Stimulated activated CD8-positive, alpha-beta memory T cell treated with anti-CD3 and anti-CD28 coated beads, Interleukin-2, amount 100 ng/mL, for 1 hour (primary cell): Measurements from ENCODE around the gene STXBP1.

ENCODE experiments used
- DNase-seq, 2 donors: peaks; one replicate each; pipeline ENCODE4 v3.0.0-alpha.2; 2020; ENCODE audit warnings: low read depth in 2 of 2

Gene STXBP1

DNA sequence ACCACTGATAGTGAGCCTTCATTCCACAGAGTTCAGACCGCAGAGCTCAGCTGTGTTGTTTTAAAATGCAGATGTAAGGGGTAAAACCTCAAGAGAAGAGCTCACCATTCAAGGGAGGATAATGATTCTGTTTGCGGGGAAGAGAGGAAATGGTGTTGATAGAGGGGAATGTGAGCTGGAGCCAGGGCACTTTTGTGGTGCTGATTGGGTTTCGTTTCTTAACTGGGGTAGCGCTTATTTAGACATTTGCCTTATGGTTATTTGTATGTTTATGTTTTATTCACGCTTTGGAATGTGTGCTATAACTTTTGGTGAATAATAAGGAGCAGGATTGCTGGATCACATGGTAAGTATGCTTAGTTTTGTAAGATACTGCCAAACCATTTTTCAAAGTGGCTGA is 42.5 kb downstream of the STXBP1 start:
- no peak for DNase-seq

DNA sequence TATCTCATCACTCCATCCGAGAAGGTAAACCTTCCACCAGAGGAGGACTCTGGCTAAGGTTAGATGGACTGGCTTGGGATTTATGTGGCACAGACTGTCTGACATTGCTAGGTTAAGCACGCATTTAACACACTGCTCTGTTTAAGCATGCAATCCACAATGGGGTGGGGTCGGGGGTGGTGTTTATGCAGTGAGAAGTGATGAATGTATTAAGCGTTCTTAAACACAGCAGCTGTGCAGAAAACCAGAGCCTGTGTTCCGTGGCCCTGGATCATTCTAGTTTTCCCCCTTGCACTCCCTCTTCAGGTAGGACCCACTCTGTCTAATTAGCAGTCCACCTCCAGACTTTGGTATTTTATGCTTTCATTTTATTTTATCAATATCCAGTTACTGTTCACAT is 46.4 kb downstream of the STXBP1 start:
- DNase-seq: no peak

DNA sequence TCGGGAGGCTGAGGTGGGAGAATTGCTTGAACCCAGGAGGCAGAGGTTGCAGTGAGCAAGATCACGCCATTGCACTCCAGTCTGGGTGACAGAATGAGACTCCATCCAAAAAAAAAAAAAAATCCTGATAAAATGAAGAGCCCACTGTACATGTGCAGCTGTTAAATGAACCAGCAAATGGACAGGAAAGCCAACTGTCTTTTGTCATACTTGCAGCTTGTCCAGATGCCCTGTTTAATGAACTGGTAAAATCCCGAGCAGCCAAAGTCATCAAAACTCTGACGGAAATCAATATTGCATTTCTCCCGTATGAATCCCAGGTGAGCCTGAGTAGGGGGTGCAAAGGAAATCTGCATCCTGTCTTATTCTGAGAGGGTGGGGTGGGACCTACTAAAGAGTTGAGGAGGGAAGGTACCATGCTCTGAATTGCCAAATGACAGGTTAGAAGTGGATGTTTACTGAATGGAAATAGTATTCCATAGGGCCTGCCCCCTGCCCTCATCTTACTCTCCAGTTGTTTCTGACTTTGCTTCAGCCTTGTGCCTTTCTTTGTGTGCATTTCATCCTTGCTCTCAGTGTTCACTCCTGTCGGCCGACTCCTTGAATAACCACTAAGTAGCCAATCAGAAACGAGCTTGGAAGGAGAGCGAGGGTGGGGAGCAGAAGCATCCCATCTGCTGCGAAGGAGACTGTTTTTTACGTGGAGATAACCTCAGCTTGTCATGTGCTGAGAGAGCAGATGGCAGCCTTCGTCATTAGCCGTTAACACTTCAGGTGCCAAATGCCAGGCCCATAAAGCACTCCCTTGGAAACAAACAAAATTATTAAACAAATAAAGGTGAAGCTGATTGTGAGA is 49.0 kb downstream of the STXBP1 start:
- DNase-seq: no peak

DNA sequence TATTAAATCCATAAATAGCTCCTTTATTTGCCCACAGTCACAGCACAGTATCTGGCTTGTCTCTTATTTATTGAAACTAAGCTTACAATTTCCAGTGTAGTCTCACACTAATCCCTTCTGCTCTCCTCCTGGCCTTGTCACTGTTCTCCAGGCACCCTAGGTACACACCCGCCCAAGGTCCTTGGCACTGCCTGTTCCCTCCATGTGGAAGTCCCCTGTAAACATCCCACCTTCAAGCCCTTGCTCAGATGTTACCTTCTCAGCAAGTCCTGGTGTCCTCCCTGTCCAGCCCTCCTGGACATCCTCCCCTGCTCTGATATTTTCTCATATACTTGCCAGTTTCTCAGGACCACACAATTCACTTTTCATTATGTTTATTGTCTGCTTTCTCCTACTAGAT is 50.5 kb downstream of the STXBP1 start:
- DNase-seq: no peak

DNA sequence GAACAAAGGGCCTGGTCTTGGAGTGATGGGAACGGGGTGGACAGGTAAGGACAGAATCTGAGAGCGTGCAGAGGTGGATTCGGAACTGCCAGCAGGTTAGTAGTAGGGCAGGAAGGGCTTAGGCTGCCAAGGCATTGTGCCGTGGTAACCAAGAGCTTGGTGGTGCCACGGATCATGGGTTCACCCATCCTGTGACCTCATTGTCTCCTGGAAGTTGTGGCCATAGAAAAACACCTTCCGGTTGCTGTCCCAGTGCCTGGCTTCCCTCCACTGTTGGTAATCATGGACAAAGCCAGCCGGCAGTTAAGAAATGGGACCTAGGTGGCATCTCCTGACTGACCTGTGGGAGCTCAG is 52.2 kb downstream of the STXBP1 start:
- DNase-seq: no peak

DNA sequence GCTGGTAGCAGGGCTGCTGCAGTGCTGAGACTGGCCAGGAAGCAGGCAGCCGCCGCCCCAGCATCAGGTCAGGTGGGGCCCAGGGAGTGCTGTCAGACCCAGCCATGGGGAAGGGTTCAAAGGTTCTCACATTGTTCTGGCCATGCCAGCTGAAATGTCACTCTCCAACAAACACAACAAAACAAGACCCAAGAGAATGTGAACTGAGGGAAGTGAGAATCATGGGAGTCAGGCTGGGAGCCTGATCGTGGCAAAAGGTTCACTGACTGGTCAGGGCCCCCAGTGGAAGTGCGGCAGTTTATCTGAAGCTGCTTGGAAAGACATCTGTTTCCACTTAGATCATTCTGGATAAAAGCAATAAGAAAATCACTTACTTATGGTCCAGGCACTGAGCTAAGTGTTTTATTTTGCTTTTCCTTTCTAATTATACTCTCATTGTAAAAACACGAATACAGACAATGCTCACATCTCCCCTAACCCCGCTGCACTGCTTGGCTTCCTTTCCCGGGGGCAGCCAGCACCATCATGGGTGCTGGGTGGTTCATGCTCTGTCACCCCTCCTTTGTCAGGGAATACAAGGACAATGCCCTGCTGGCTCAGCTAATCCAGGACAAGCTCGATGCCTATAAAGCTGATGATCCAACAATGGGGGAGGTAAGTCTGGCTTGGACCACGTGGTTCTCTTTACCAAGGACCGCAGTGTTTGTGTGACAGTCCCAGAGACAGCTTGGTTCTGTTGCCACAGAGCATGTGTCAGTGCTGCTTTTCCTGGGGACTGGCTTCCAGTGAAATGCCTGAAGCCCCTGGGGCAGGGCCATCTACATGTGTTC is 52.8 kb downstream of the STXBP1 start:
- no peak for DNase-seq

DNA sequence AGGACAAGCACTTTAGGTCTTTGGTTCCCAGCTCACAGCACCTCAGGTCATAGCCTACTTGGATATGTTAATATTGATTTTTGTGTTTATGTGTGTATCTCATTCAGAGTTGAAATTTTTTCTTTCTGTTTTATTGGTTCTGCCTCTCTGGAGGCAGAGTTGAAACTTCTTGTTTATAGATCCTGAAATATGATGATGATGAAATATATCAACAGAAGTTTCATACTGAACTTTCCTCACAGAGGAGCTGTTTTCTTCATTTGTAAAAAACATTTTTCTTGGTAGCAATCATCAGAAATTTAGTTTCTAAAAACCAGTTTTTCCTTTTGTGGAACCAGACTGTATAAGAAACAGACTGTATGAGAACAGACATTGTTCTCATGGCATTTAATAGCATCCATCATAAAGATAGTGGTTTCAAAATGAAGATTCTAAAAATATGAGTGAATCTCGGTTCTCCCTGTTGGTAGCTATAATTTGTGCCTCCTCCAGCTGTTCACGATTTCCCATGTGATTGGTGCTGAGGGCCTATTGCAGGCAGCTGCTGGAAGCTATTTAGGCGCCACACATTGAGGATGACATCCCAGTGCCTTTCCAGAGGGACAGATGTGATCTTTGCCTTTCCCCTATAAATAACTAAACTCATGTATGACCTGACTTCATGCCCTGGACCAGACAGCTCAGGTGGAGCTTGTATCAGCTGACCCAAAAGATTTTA is 55.2 kb downstream of the STXBP1 start:
- no peak for DNase-seq

DNA sequence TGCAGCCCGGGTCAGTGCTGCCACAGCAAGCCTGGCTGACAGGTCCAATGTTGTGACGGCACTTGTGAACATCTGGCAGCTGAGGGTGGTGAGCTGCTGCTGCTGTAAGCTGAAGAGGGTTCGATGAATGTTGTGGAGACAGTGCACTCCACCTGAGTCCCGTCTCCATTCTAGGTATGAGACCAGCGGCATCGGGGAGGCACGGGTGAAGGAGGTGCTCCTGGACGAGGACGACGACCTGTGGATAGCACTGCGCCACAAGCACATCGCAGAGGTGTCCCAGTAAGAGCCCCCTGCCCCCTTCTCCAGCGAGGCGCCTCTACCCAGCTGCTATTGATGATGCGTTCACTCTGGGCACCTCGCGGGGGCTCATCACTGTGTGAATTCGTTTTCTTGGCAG is 55.8 kb downstream of the STXBP1 start:
- no peak for DNase-seq

DNA sequence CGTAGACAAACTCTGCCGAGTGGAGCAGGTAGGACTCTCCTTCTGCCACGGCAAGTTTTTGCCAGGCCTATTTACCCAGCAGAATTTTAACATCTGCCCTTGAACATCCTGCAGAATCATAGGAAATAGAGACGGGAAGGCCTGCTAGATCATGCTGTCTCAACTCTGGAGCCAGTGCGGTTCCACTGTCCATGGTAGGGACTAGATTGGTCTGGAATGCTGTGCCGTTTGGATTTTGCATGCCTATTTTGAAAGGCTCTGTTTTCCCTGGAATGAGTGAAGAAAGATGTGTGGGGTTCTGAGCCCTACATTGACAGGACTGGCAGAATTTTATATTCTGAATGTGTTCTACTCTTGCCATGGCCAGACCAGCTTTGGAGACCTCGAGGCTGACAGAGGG is 61.2 kb downstream of the STXBP1 start:
- no peak for DNase-seq

DNA sequence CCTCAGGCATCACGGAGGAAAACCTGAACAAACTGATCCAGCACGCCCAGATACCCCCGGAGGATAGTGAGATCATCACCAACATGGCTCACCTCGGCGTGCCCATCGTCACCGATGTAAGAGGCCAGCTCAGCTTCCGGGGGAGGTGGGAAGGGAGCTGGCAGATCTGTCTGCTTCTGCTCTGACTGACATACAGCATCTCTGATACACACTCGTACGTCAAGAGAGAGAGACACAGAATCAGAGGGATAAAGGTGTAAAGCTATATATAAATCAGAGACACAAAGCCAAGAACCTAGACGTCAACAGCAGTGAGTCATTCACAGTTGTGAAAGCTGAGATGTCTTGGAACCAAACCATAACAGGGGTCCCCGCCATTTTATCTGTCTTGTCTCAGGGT is 64.6 kb downstream of the STXBP1 start:
- no peak for DNase-seq

DNA sequence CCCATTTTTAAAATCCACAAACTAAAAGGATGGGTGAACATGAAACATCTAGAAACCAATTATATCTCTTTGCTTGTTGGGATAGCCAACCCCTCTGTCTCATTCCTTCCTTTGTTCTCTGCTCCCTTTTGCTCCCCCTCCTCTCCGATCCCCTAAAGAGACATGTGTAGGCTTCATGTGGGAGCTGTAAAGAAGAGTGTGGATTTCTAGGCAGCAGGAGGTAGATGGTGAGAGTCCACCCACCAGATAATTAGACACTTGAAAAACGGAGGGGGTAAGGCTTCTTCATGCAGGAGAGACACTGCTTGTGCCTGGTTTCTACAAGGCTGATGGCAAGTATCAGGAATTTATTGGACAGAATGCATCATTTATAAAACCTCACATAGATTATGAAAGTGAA is 67.4 kb downstream of the STXBP1 start:
- no peak for DNase-seq

DNA sequence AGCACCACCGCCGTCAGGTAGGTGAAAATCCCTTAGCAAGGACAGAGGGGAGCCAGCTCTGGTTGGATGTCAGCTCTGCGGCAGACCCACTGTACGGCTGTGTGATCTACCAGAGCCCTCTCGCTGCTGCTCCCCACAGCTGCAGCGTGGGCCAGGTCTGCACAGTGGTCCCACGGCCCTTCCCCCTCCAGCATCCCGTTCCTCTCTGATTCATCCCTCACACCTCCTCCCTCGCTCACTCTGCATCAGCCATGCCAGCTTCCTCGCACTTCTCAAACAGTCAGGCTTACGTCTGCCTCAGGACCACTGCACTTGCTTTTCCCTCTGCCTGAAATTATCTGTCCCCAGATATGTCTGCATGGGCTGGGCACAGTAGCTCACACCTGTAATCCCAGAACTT is 68.1 kb downstream of the STXBP1 start:
- DNase-seq: no peak

DNA sequence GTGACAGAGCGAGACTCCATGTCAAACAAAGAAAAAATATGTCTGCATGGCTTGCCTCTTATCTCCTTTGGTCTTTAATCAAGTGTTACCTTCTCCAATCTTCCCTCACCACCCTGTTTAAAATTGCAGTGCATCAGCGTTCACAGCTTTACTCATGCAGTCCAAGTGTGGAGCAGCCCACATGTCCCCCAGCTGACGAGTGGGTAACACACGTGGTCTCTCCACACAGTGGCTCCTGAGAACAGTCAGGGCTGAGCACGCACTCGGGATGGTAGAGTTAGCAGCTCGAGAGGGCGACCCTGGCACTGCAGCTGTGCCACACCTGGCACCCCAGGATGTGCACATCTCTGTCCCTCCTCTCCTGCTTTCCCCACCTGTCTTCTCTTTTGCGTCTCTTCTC is 68.8 kb downstream of the STXBP1 start:
- DNase-seq: no peak

DNA sequence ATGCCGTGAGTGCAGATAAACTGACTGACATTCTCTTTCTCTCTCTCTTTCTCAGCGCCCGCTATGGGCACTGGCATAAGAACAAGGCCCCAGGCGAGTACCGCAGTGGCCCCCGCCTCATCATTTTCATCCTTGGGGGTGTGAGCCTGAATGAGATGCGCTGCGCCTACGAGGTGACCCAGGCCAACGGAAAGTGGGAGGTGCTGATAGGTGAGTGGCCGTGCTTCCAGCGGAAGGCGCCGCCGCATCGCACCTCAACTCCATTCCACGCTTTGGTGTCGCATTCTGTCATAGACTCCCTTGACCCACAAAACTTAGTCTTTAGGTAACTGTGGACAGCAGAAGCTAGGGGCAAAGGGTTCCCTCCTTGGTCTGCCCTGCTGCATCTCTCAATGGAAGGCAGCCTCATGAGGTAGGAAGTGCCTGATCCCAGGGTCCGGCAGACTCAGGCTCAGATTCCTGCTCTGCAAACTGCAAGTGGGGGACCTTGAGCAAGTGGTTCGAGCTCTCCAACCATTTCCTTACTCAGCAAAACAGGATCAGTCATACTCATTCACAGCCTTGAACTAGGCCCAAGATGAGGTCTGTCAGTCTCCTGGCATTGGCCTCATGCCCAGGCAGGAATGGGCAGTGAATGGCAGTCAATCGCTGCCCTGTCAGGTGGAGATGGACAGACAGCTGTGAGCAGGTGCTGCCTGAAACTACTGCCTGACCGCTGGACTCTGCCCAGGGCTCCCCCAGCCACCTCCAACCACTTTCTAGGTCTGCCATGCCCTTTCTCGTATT is 70.5 kb downstream of the STXBP1 start:
- no peak for DNase-seq

DNA sequence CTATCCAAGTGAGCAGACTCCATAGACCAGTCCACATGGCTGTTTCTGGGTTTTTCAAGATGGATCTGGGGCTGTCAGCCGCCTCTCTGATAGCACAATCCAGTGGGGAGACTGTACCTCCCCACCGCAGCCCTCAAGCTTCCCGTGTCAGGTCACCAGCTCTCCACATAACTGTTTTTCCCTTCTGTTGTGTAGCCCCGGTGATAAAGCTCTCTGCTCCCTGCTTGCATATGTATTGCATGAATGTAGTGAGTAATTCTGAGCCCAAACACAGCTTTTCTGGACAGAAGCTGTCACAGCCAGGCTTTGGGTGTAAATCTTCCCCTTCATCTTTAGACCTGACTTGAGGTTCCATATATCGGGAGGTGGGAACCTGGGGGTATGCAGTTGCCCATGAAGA is 71.6 kb downstream of the STXBP1 start:
- DNase-seq: no peak

DNA sequence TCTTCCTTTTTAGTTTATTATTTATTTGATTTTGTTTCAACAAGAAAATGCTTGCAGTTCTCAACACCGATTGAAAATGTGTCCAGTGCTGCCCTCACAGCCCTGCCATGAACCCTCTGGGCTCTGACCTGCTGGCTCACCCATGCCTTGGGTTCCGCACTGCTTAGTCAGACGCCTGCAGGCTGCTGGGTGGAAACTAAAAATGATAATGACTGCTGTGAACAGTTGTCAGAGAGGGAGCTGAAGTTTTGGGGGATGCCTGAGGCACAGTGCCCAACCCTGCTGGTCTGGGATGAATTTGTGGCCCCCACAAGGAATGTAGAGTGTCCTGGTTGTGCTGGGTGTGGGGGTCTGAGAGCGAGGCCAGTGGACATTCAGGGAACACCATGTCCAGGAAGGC is 72.5 kb downstream of the STXBP1 start:
- no peak for DNase-seq

DNA sequence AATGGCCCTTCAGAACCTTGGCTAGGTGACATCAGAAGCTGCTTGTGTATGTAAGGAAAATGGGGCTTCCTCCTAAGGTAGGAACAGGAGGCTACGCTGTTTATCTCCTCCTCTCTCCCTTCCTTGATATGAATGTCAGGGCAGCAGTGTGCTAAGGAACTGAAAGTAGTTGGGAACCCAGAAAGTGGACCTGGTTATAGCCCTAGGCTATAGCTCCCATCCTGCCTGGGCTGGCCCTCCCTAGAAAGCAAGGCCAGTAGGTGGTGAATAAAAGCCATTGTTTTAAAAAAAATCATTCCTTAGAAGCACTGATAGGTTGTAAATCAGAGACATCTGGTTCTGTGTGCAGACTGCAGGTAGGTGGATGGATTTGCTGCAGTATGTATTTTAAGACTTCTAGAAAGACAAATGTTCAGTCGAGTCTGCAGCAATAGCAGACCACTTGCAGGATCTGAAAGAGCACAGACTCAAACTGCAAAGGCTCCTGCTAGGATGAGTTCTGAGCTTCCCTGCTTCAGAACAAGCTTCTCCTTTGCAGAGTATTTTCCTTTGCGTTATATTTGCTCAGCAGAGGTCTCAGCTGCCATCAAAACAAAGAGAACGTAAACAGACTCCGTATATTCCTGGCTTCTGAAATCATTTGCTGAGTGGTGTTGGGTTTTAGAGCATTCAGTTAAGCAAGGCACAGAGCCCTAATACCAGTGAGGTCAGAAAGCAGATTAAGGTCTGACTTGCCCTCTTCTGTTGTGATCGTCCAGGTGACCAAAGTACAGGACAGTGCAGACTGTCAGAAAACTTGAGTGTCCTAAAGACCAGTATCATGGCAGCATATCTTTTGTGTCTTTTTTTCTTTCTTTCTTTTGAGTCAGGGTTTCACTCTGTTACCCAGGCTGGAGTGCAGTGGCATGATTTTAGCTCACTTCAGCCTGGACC is 74.7 kb downstream of the STXBP1 start:
- DNase-seq: no peak

DNA sequence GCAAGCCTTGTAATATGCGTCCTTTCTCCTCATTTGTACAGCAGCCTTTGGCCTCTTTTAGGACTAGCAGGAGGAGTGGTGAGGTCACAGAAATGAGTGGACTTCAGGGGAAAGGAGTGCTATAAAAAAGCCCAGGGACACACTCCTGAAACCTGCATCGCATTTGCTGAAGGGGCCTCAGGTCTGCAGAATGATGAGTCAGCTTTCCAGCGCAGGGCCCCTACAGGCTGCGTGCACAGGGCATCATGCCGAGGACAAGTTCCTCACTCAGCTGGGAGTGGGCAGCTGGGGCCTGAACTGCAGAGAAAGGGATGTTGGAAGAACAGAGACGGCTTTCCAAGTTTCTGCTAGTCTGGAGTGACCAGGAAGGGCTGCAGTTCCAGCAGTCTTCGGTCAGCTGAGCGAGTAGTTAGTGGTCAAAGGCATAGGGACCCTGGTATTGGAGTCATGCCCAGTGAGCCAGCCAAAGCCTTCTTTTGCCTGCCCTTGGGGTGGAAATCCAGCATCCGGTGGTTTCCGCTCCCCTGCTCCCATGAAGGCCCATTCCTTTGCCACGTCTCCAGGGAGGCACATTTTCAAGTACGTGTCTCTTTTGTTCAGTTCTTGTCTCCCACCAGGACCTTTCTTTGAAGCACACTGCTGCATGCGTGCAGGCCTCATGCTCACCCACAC is 77.4 kb downstream of the STXBP1 start:
- no peak for DNase-seq

DNA sequence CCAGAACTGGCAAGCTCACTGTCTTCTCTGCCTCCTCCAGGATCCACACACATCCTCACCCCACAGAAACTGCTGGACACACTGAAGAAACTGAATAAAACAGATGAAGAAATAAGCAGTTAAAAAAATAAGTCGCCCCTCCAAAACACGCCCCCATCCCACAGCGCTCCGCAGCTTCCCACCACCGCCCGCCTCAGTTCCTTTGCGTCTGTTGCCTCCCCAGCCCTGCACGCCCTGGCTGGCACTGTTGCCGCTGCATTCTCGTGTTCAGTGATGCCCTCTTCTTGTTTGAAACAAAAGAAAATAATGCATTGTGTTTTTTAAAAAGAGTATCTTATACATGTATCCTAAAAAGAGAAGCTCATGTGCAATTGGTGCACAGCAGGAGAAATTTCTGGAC is 78.7 kb downstream of the STXBP1 start:
- no peak for DNase-seq

DNA sequence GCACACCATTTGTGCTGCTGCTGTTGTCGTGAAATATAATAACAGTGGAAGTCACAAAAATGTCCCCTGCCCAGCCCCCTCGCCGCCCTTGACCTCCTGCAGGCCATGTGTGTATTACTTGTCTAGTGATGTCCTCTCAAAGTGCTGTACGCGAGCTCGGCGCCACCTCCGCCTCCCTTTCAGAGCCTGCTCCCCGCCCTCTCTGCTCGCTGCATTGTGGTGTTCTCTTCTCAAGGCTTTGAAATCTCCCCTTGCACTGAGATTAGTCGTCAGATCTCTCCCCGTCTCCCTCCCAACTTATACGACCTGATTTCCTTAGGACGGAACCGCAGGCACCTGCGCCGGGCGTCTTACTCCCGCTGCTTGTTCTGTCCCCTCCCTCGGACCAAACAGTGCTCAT is 80.0 kb downstream of the STXBP1 start:
- DNase-seq: no peak
